CD4-positive, alpha-beta T cell (primary cell): Measurements from ENCODE around the gene RPL37A. TPM values are rescaled to one million over a fixed set of nuclear protein-coding genes. Genes with fewer than 3 reads are reported as not detected.
A peak's percentile ranks its signal among the peaks of the same experiment; 100 is the strongest.
"Not testable (repeated sequence)": the region's sequence is repeated elsewhere in the genome, so short reads cannot be mapped to it uniquely, and the experiment has no call there.

Experiments used
- ATAC-seq: fragments of 200-7000 bp; cut with Tn5 transposase; one replicate; pipeline ENCODE4 v1.10.0; 2022; ENCODE audit warnings: mild to moderate bottlenecking; ENCODE audit not compliant: poor library complexity
- CTCF ChIA-PET: fragments of 350-600 bp; sonication (Branson Sonifier 250); formaldehyde crosslinking; loops from one replicate; lab custom pipeline; 2021; ENCODE audit warnings: antibody characterized with exemption, inconsistent platforms; lab: Charles Lee
- POLR2A ChIA-PET: fragments of 350-600 bp; sonication (Branson Sonifier 250); formaldehyde crosslinking; loops from one replicate; lab custom pipeline; 2021; ENCODE audit warnings: antibody characterized with exemption, inconsistent platforms; lab: Charles Lee
- DNase-seq, 14 experiments: peaks; one replicate each; pipeline ENCODE4 v3.0.0-alpha.2; 2013 to 2020; ENCODE audit warnings: mixed read lengths in 2 of 14
- H3K27ac ChIP-seq, 2 donors: one replicate each; pipeline versions ENCODE4 v1.5.1 to v1.7.0; 2013; ENCODE audit warnings: low read length in 2 of 2, low read depth in 1 of 2, mild to moderate bottlenecking in 1 of 2
- H3K27me3 ChIP-seq, 2 experiments: 1 replicate in 1 of 2; 2 replicates in 1 of 2; pipeline versions ENCODE4 v1.6.1 to v1.7.0; 2013; ENCODE audit warnings: low read length in 2 of 2, control low read depth in 1 of 2, mild to moderate bottlenecking in 1 of 2, moderate library complexity in 1 of 2; ENCODE audit not compliant: insufficient read depth in 2 of 2, control insufficient read depth in 1 of 2
- H3K36me3 ChIP-seq: one replicate; pipeline ENCODE4 v1.6.1; 2013; ENCODE audit warnings: low read length, control low read depth; ENCODE audit not compliant: insufficient read depth
- H3K4me1 ChIP-seq: one replicate; pipeline ENCODE4 v1.6.1; 2013; ENCODE audit warnings: low read length, control low read depth; ENCODE audit not compliant: insufficient read depth
- H3K4me3 ChIP-seq: one replicate; pipeline ENCODE4 v1.5.1; 2013; ENCODE audit warnings: mild to moderate bottlenecking, low read length, moderate library complexity
- H3K9me3 ChIP-seq, 2 experiments: 1 replicate in 1 of 2; 2 replicates in 1 of 2; pipeline versions ENCODE4 v1.6.1 to v1.7.0; 2013; ENCODE audit warnings: low read length in 2 of 2, mild to moderate bottlenecking in 2 of 2, control low read depth in 1 of 2, moderate library complexity in 1 of 2; ENCODE audit not compliant: control insufficient read depth in 1 of 2, insufficient read depth in 1 of 2
- H3K27ac Mint-ChIP-seq: one replicate; pipeline ENCODE4 v1.8.0; 2020; ENCODE audit warnings: mixed read lengths
- H3K27me3 Mint-ChIP-seq: one replicate; pipeline ENCODE4 v1.8.0; 2021; ENCODE audit warnings: mixed read lengths
- H3K36me3 Mint-ChIP-seq: one replicate; pipeline ENCODE4 v1.8.0; 2021; ENCODE audit warnings: low read depth, mixed read lengths
- H3K4me1 Mint-ChIP-seq: one replicate; pipeline ENCODE4 v1.8.0; 2021; ENCODE audit warnings: low read depth, mixed read lengths
- H3K4me3 Mint-ChIP-seq: one replicate; pipeline ENCODE4 v1.8.0; 2020; ENCODE audit warnings: mild to moderate bottlenecking, mixed read lengths
- H3K9me3 Mint-ChIP-seq: one replicate; pipeline ENCODE4 v1.8.0; 2020; ENCODE audit warnings: mixed read lengths
- CTCF ChIP-seq: fragments of 200-600 bp; IDR thresholded peaks from one replicate; pipeline ENCODE4 v1.8.0; 2022; ENCODE audit warnings: antibody characterized with exemption, mild to moderate bottlenecking
- intact Hi-C, 2 experiments: fragments of 100-400 bp; cut with DNase I in 1 of 2; cut with micrococcal nuclease in 1 of 2; formaldehyde crosslinking; loops; one replicate each; pipeline versions ENCODE4 v1.15.1 to v1.9.0; 2023 to 2025; cut with DNase I, micrococcal nuclease
- total RNA-seq, 174 experiments: library from RNA in 2 of 174; stranded (reverse) in 2 of 174; gene quantifications; one replicate each; pipeline ENCODE4 v1.2.3 and lab custom pipeline; 2021 to 2026

RPL37A gene
- total RNA-seq, 2 experiments from 2014 or later: 4,138 to 4,142 TPM

DNA sequence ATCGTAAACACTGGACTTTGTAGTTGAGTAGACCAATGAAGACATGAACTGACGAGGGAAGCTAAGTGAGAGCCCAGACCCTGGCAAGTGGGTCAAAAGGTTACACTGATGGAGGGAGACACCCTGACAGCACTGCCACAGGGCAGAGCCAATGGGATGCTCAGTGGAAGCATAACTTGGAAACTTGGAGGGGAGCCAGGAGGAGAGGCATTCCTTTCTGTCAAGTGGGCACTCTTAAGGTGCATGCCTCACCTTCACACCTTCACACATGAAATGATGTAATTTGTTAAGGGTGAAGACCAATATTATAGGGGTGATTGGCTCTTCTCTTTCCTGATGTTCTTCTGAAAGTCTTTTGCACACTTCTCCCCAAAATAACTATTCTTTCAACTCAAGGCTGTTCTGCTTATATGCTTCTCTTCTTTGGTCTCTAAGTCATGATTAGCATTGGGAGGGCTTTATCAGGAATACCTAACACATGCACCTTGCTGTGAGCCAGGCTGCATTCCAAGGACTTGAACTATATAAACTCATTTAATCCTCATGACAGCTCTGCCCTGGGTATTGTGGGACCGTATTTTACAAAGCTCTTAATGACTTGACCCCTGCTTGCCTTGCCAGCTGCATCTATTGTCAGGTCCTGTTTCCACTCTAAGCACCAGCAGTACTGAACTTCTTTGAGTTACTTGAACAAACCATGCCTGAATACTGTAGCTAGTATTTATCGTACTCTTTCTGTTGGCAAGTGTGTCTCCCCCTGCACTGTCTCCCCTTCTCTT, 19.0 kb downstream of the RPL37A start:
- ATAC-seq (no peak), DNase-seq (no peak)
- Mint-ChIP-seq H3K4me1 (no peaks in the 10 kb centered on the region), H3K27ac (no peak overlapping the region), H3K9me3 (no peaks in the 10 kb centered on the region), H3K36me3 (no peaks in the 10 kb centered on the region), H3K4me3 (no peak overlapping the region), H3K27me3 (no peaks in the 10 kb centered on the region)
- ChIA-PET POLR2A (no interaction called here), CTCF (interaction anchor here (0.5 to 1.2 kb wide), 3 partner anchors 15 to 149 kb away, joined by 3 to 5 read pairs (median 3); no protein-coding TSS in a partner anchor)
- no peak for TF ChIP-seq CTCF
- Histone ChIP-seq H3K27ac (no peak overlapping the region), H3K4me1 (no peaks in the 10 kb centered on the region), H3K4me3 (no peak overlapping the region), H3K9me3 (no peaks in the 10 kb centered on the region), H3K36me3 (no peaks in the 10 kb centered on the region), H3K27me3 (no peaks in the 10 kb centered on the region)
- intact Hi-C loops: no loop called here

GRCh38 chr2:216518566-216519119, 20.0 kb downstream of the RPL37A start:
- H3K4me3 Mint-ChIP-seq, POLR2A ChIA-PET, ATAC-seq: not testable (repeated sequence)

GRCh38 chr2:216519154-216519762, 20.6 kb downstream of the RPL37A start:
- intact Hi-C loops: loop anchor here (1.0 kb wide), 2 partner anchors 147 to 1194 kb away; no protein-coding TSS in a partner anchor
- Histone ChIP-seq H3K9me3 (no peaks in the 10 kb centered on the region), H3K27me3 (no peaks in the 10 kb centered on the region), H3K4me1 (no peaks in the 10 kb centered on the region), H3K27ac (no peak overlapping the region), H3K36me3 (no peaks in the 10 kb centered on the region), H3K4me3 (no peak overlapping the region)
- TF ChIP-seq CTCF: peak; percentile 70
- Mint-ChIP-seq H3K4me1 (no peaks in the 10 kb centered on the region), H3K36me3 (no peaks in the 10 kb centered on the region), H3K27me3 (no peaks in the 10 kb centered on the region), H3K9me3 (no peaks in the 10 kb centered on the region), H3K27ac (no peak overlapping the region), H3K4me3 (no peak overlapping the region)
- DNase-seq: peak in 9 of 14 experiments; percentile 5 to 70 (median 28)
- ChIA-PET CTCF (interaction anchor here (1.5 kb wide), 1 partner anchor 147 kb away, joined by 4 read pairs; no protein-coding TSS in a partner anchor), POLR2A (no interaction called here)
- no peak for ATAC-seq

More at GRCh38 chr2:216518566-216519119, 20.0 kb downstream of the RPL37A start:
- not testable (repeated sequence) for H3K4me1 ChIP-seq, H3K27ac Mint-ChIP-seq, H3K36me3 Mint-ChIP-seq, H3K9me3 ChIP-seq, H3K9me3 Mint-ChIP-seq, H3K27me3 Mint-ChIP-seq, H3K27me3 ChIP-seq, H3K36me3 ChIP-seq, H3K4me1 Mint-ChIP-seq, H3K27ac ChIP-seq, H3K4me3 ChIP-seq, DNase-seq
- CTCF ChIA-PET: interaction anchor here (0.6 to 1.5 kb wide), 3 partner anchors 107 to 148 kb away, joined by 3 to 5 read pairs (median 4); no protein-coding TSS in a partner anchor
- intact Hi-C loops: loop anchor here (1.0 kb wide), 2 partner anchors 148 to 1195 kb away; no protein-coding TSS in a partner anchor
